Keratinocyte (primary cell): Measurements from ENCODE around the gene PPTC7.
"Not testable (repeated sequence)": the region's sequence is repeated elsewhere in the genome, so short reads cannot be mapped to it uniquely, and the experiment has no call there.

Source experiments
- CTCF ChIP-seq, 3 experiments: IDR thresholded peaks in 1 of 3; conservative IDR thresholded peaks in 1 of 3; optimal IDR thresholded peaks in 1 of 3; 2 replicates in 2 of 3; 3 replicates in 1 of 3; pipeline versions ENCODE3 to v1.5.1; 2011; ENCODE audit warnings: low read length in 3 of 3, mild to moderate bottlenecking in 3 of 3, moderate library complexity in 2 of 3, control low read depth in 1 of 3, inconsistent platforms in 1 of 3; ENCODE audit not compliant: insufficient read depth in 2 of 3; ENCODE audit errors: extremely low read depth in 1 of 3
- EZH2 ChIP-seq: IDR thresholded peaks from one replicate; pipeline ENCODE4 v1.6.1; 2012; ENCODE audit warnings: inconsistent platforms, mild to moderate bottlenecking, low read length, moderate library complexity

GRCh38 chr12:110520876-110521712 lies 62.0 kb downstream of the PPTC7 start:
- TF ChIP-seq CTCF (optimal IDR thresholded peaks at IDR 0.05 in 1 of 3, IDR thresholded peaks at IDR 0.05 in 1 of 3, conservative IDR thresholded peaks at IDR 0.05 in 1 of 3; ENCODE audit: extremely low read depth in 1 of 3, insufficient read depth in 2 of 3, low read length in 3 of 3); EZH2: not testable (repeated sequence)
